K562 (cell line): Measurements from ENCODE around the gene TUT1. TPM values are rescaled to one million over a fixed set of nuclear protein-coding genes. Genes with fewer than 3 reads are reported as not detected.

Experiments used
- BRF1 ChIP-seq: IDR thresholded peaks from 3 replicates; pipeline ENCODE4 v1.6.1; 2011; ENCODE audit warnings: borderline replicate concordance, mild to moderate bottlenecking; ENCODE audit not compliant: insufficient read length; ENCODE audit errors: extremely low read depth
- FOXK2 ChIP-seq, 2 experiments: fragments of 450-650 bp; IDR thresholded peaks in 1 of 2; conservative IDR thresholded peaks in 1 of 2; 2 replicates each; pipeline ENCODE4 v1.6.1; 2016; ENCODE audit warnings: low read depth in 2 of 2, mild to moderate bottlenecking in 1 of 2
- FOXP1 ChIP-seq: sonication (generic); formaldehyde crosslinking; IDR thresholded peaks from 2 replicates; pipeline ENCODE4 v1.8.0; 2022; ENCODE audit warnings: mild to moderate bottlenecking, missing genetic modification reagents
- GATAD2B ChIP-seq: fragments of 450-650 bp; IDR thresholded peaks from 2 replicates; pipeline ENCODE4 v1.6.1; 2017; ENCODE audit warnings: mild to moderate bottlenecking, borderline replicate concordance
- HMG20A ChIP-seq: fragments of 450-650 bp; formaldehyde crosslinking; conservative IDR thresholded peaks from 2 replicates; pipeline ENCODE4 v1.4.0; 2020; ENCODE audit warnings: mild to moderate bottlenecking, mixed read lengths
- KAT8 ChIP-seq: fragments of 450-650 bp; IDR thresholded peaks from 2 replicates; pipeline ENCODE4 v1.6.1; 2016; ENCODE audit warnings: low read depth, mild to moderate bottlenecking
- MIER1 ChIP-seq: fragments of 450-650 bp; IDR thresholded peaks from 2 replicates; pipeline ENCODE4 v1.6.1; 2016; ENCODE audit warnings: antibody characterized with exemption, mild to moderate bottlenecking, low read depth
- MLLT1 ChIP-seq, 2 experiments: fragments of 450-650 bp; IDR thresholded peaks; 2 replicates each; pipeline ENCODE4 v1.6.1; 2016
- NCOA4 ChIP-seq: fragments of 450-650 bp; IDR thresholded peaks from 2 replicates; pipeline ENCODE4 v1.6.1; 2018; ENCODE audit warnings: mild to moderate bottlenecking; ENCODE audit not compliant: partially characterized antibody
- POLR2H ChIP-seq: IDR thresholded peaks from 2 replicates; pipeline ENCODE4 v1.6.1; 2016; ENCODE audit warnings: missing genetic modification characterization, low read depth, mild to moderate bottlenecking, control low read depth, missing compliant biosample characterization, moderate library complexity
- PTRF ChIP-seq: fragments of 450-650 bp; IDR thresholded peaks from 2 replicates; pipeline ENCODE4 v1.6.1; 2016; ENCODE audit warnings: mild to moderate bottlenecking, missing genetic modification characterization, missing compliant biosample characterization
- RBM22 ChIP-seq: fragments of 200-400 bp; formaldehyde crosslinking; IDR thresholded peaks from 2 replicates; pipeline ENCODE4 v1.6.1; 2018; ENCODE audit warnings: low read length, low read depth; ENCODE audit not compliant: poor library complexity, severe bottlenecking
- RNF2 ChIP-seq: sonication (generic); IDR thresholded peaks from 2 replicates; pipeline ENCODE4 v1.6.1; 2016
- SRF ChIP-seq, 2 experiments: fragments of 250-450, 450-650 bp in 1 of 2; sonication (Bioruptor Pico) in 1 of 2; sonication (generic) in 1 of 2; formaldehyde crosslinking; IDR thresholded peaks; 2 replicates each; pipeline versions ENCODE4 v1.5.0 to v1.5.1; 2020 to 2022; ENCODE audit warnings: mild to moderate bottlenecking in 1 of 2, missing genetic modification reagents in 1 of 2
- TAF1 ChIP-seq: IDR thresholded peaks from 2 replicates; pipeline ENCODE4 v1.6.1; 2011; ENCODE audit warnings: mild to moderate bottlenecking, low read length, moderate library complexity; ENCODE audit not compliant: insufficient read depth, control insufficient read depth, severe bottlenecking; ENCODE audit errors: extremely low read depth
- TCF7L2 ChIP-seq: fragments of 150-350 bp; IDR thresholded peaks from 2 replicates; pipeline ENCODE4 v1.6.1; 2016; ENCODE audit warnings: low read depth, mild to moderate bottlenecking, low read length, moderate library complexity
- ZBTB2 ChIP-seq: fragments of 450-650 bp; IDR thresholded peaks from 2 replicates; pipeline ENCODE4 v1.6.1; 2016; ENCODE audit warnings: antibody characterized with exemption
- ZKSCAN3 ChIP-seq: fragments of 250-450 bp; sonication (Bioruptor Pico); IDR thresholded peaks from 2 replicates; pipeline ENCODE4 v1.4.0; 2020
- ZNF124 ChIP-seq: sonication (generic); formaldehyde crosslinking; IDR thresholded peaks from 2 replicates; pipeline ENCODE4 v1.8.1; 2022; ENCODE audit warnings: missing genetic modification reagents
- ZNF253 ChIP-seq: fragments of 250-450 bp; sonication (Bioruptor Pico); conservative IDR thresholded peaks from 2 replicates; pipeline ENCODE4 v1.6.1; 2021; ENCODE audit warnings: mild to moderate bottlenecking
- ZNF282 ChIP-seq: sonication (generic); formaldehyde crosslinking; IDR thresholded peaks from 2 replicates; pipeline ENCODE4 v1.8.1; 2023; ENCODE audit warnings: missing genetic modification reagents
- polyA plus RNA-seq, 8 experiments: library from polyadenylated mRNA; depleted of rRNA in 4 of 8; stranded (reverse) in 5 of 8; unstranded in 3 of 8; fragments of >200 nt; fragmentation: Nextera tagmentation in 2 of 8; fragmentation: Illumina TruSeq in 1 of 8; extraction: Ambion mirVana in 2 of 8; extraction: Trizol in 1 of 8; gene quantifications; 2 replicates each; pipeline versions ENCODE4 v1.2.1 to v1.2.3, GENCODE V29; 2011 to 2014; ENCODE audit warnings: inconsistent platforms in 1 of 8, missing spikeins in 1 of 8
- total RNA-seq, 7 experiments: library from RNA; depleted of rRNA in 6 of 7; stranded (reverse); fragments of >200 nt in 6 of 7; fragmentation: Illumina TruSeq in 2 of 7; extraction: Trizol in 2 of 7; gene quantifications; 2 replicates each; pipeline versions ENCODE4 v1.2.1 to v1.2.3, GENCODE V29; 2011 to 2021; ENCODE audit warnings: low replicate concordance in 1 of 7
- TF ChIP-seq, protein P1 (sequence below): fragments of 250-450 bp; sonication (Bioruptor Pico); IDR thresholded peaks from 2 replicates; pipeline ENCODE4 v1.4.0; 2020; ENCODE audit warnings: mild to moderate bottlenecking
- TF ChIP-seq, protein P2 (sequence below): sonication (generic); formaldehyde crosslinking; IDR thresholded peaks from 2 replicates; pipeline ENCODE4 v1.8.1; 2023; ENCODE audit warnings: mild to moderate bottlenecking, missing genetic modification reagents

Gene TUT1
- total and polyA plus RNA-seq, 9 of the 15 experiments (the other 6 are each of a cell fraction or from before 2014, with no cell fraction given): 0.66 to 44.3 (median 15.7) TPM

- TF ChIP-seq SRF (CRISPR knock-in tag; IDR thresholded peaks at IDR 0.05) (peak in 1 of 2 experiments; percentile 76; a peak in 1 of 4 replicates), HMG20A (no peak), MIER1 (no peak), FOXK2 (conservative IDR thresholded peaks at IDR 0.05 in 1 of 2, IDR thresholded peaks at IDR 0.05 in 1 of 2; ENCODE audit: low read depth in 2 of 2) (peak; percentile 66 to 79; a peak in 3 of 4 replicates), ZNF124 (CRISPR knock-in tag) (no peak), RBM22 (no peak), FOXP1 (CRISPR knock-in tag) (no peak), BRF1 (no peak), RNF2 (peak; percentile 67; the same call in 1 of the 2 replicates), ZBTB2 (no peak), MLLT1 (IDR thresholded peaks at IDR 0.05) (peak; percentile 13 to 50; a peak in 1 of 4 replicates), TAF1 (no peak), TCF7L2 (no peak), POLR2H (tag) (peak; percentile 59), PTRF (tag) (no peak), GATAD2B (no peak), ZNF282 (CRISPR knock-in tag) (no peak), ZNF253 (CRISPR knock-in tag) (no peak), ZKSCAN3 (CRISPR knock-in tag) (no peak), KAT8 (no peak), NCOA4 (no peak)
- TF ChIP-seq, protein P1, sequence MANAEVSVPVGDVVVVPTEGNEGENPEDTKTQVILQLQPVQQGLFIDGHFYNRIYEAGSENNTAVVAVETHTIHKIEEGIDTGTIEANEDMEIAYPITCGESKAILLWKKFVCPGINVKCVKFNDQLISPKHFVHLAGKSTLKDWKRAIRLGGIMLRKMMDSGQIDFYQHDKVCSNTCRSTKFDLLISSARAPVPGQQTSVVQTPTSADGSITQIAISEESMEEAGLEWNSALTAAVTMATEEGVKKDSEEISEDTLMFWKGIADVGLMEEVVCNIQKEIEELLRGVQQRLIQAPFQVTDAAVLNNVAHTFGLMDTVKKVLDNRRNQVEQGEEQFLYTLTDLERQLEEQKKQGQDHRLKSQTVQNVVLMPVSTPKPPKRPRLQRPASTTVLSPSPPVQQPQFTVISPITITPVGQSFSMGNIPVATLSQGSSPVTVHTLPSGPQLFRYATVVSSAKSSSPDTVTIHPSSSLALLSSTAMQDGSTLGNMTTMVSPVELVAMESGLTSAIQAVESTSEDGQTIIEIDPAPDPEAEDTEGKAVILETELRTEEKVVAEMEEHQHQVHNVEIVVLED: no peak
- TF ChIP-seq, protein P2, sequence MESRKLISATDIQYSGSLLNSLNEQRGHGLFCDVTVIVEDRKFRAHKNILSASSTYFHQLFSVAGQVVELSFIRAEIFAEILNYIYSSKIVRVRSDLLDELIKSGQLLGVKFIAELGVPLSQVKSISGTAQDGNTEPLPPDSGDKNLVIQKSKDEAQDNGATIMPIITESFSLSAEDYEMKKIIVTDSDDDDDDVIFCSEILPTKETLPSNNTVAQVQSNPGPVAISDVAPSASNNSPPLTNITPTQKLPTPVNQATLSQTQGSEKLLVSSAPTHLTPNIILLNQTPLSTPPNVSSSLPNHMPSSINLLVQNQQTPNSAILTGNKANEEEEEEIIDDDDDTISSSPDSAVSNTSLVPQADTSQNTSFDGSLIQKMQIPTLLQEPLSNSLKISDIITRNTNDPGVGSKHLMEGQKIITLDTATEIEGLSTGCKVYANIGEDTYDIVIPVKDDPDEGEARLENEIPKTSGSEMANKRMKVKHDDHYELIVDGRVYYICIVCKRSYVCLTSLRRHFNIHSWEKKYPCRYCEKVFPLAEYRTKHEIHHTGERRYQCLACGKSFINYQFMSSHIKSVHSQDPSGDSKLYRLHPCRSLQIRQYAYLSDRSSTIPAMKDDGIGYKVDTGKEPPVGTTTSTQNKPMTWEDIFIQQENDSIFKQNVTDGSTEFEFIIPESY (CRISPR knock-in tag): no peak
Observed at GRCh38 chr11:62599069-62599696, 7.9 kb upstream of the TUT1 start (continued).
